Smooth muscle cell (in vitro differentiated cells): Measurements from ENCODE around the gene RSRC1. TPM values are rescaled to one million over a fixed set of nuclear protein-coding genes. Genes with fewer than 3 reads are reported as not detected.

Experiments used
- DNase-seq: peaks from one replicate; lab custom pipeline; 2025; ENCODE audit not compliant: unreplicated experiment; lab: John Stamatoyannopoulos, UW
- H2AFZ ChIP-seq: fragments of 200-600 bp; sonication (generic); 2 replicates; pipeline ENCODE4 v1.6.0; 2016; ENCODE audit warnings: antibody characterized with exemption, low read depth, mild to moderate bottlenecking
- H3F3A ChIP-seq: fragments of 200-600 bp; sonication (generic); 2 replicates; pipeline ENCODE4 v1.6.0; 2017; ENCODE audit warnings: antibody characterized with exemption, low read depth
- H3K27ac ChIP-seq: fragments of 200-600 bp; sonication (generic); 2 replicates; pipeline ENCODE4 v1.5.1; 2016; ENCODE audit warnings: low read depth, mild to moderate bottlenecking
- H3K27me3 ChIP-seq: fragments of 200-600 bp; sonication (generic); 2 replicates; pipeline ENCODE4 v1.6.1; 2016; ENCODE audit warnings: low read depth, mild to moderate bottlenecking
- H3K36me3 ChIP-seq: fragments of 200-600 bp; sonication (generic); 2 replicates; pipeline ENCODE4 v1.5.1; 2016; ENCODE audit warnings: low read depth
- H3K4me1 ChIP-seq: fragments of 200-600 bp; sonication (generic); 2 replicates; pipeline ENCODE4 v1.5.1; 2016; ENCODE audit warnings: low read depth
- H3K4me2 ChIP-seq: fragments of 200-600 bp; sonication (generic); 2 replicates; pipeline ENCODE4 v1.6.0; 2016; ENCODE audit warnings: mild to moderate bottlenecking
- H3K4me3 ChIP-seq: fragments of 200-600 bp; sonication (generic); 2 replicates; pipeline ENCODE4 v1.5.1; 2016; ENCODE audit warnings: mild to moderate bottlenecking
- H3K79me2 ChIP-seq: fragments of 200-600 bp; sonication (generic); 2 replicates; pipeline ENCODE4 v1.6.0; 2016; ENCODE audit warnings: low read depth, mild to moderate bottlenecking
- H3K9ac ChIP-seq: fragments of 200-600 bp; sonication (generic); 2 replicates; pipeline ENCODE4 v1.6.0; 2016; ENCODE audit warnings: low read depth
- H3K9me3 ChIP-seq: fragments of 200-600 bp; sonication (generic); replicated peaks from 2 replicates; pipeline ENCODE4 v1.5.1; 2016; ENCODE audit warnings: low read depth
- H4K20me1 ChIP-seq: fragments of 200-600 bp; sonication (generic); 2 replicates; pipeline ENCODE4 v1.6.0; 2016; ENCODE audit warnings: low read depth
- WGBS: methylation state at CpG from one replicate; pipeline ENCODE4 v1.1.7; 2016; ENCODE audit warnings: low lambda C conversion rate; 5-methylcytosine and 5-hydroxymethylcytosine counted together
- polyA plus RNA-seq: library from polyadenylated mRNA; unstranded; fragments of >200 nt; fragmentation: Nextera tagmentation; extraction: Ambion mirVana; gene quantifications from 2 replicates; pipeline ENCODE4 v1.2.1, GENCODE V29; 2016
- total RNA-seq: library from RNA; depleted of rRNA; stranded (reverse); fragments of >200 nt; gene quantifications from 2 replicates; pipeline ENCODE4 v1.2.3, GENCODE V29; 2014
- TF ChIP-seq, protein P1 (sequence below): fragments of 200-600 bp; sonication (generic); IDR thresholded peaks from 2 replicates; pipeline ENCODE4 v1.5.1; 2017; ENCODE audit warnings: borderline replicate concordance, mild to moderate bottlenecking, antibody characterized with exemption; ENCODE audit not compliant: insufficient read depth, poor library complexity, severe bottlenecking

Gene RSRC1
- total and polyA plus RNA-seq, 2 experiments from 2014 or later, result 18.5 to 43.9 TPM

DNA sequence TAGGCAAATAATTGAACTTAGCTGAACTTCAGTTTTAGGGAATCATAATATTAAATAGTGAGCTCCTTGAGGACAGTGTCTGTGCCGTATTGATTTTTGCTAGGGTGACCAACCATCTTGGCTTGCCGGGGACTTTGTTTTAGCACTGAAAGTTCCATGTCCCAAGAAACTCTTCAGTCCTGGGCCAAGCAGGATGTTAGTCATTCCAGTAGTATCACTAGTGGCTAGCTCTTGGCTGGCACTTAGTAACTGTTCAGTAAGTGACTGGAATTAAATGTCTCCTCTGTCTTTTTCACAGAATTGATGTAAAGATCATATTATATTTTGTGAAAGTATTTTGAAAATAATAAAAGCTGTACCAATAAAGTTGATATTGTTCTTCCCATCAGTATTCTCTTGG, 42.3 kb downstream of the RSRC1 start:
- 82% methylated on average over 2 of the region's 2 CpGs for WGBS
- DNase-seq, result no peak
- H3K4me1 ChIP-seq, result no peaks in the 10 kb centered on the region
- H3K27ac ChIP-seq, result no peak overlapping the region
- H3K4me2 ChIP-seq, result no peak overlapping the region
- H3K79me2 ChIP-seq, result no peaks in the 10 kb centered on the region
- no peaks in the 10 kb centered on the region for H3K9me3 ChIP-seq
- no peak overlapping the region for H3K4me3 ChIP-seq
- H4K20me1 ChIP-seq, result no peaks in the 10 kb centered on the region
- no peak overlapping the region for H3K9ac ChIP-seq
- H2AFZ ChIP-seq, result no peak overlapping the region
- TF ChIP-seq, protein P1, sequence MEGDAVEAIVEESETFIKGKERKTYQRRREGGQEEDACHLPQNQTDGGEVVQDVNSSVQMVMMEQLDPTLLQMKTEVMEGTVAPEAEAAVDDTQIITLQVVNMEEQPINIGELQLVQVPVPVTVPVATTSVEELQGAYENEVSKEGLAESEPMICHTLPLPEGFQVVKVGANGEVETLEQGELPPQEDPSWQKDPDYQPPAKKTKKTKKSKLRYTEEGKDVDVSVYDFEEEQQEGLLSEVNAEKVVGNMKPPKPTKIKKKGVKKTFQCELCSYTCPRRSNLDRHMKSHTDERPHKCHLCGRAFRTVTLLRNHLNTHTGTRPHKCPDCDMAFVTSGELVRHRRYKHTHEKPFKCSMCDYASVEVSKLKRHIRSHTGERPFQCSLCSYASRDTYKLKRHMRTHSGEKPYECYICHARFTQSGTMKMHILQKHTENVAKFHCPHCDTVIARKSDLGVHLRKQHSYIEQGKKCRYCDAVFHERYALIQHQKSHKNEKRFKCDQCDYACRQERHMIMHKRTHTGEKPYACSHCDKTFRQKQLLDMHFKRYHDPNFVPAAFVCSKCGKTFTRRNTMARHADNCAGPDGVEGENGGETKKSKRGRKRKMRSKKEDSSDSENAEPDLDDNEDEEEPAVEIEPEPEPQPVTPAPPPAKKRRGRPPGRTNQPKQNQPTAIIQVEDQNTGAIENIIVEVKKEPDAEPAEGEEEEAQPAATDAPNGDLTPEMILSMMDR, result no peak
- H3K36me3 ChIP-seq, result no peaks in the 10 kb centered on the region
- H3F3A ChIP-seq, result no peaks in the 10 kb centered on the region
- no peaks in the 10 kb centered on the region for H3K27me3 ChIP-seq

DNA sequence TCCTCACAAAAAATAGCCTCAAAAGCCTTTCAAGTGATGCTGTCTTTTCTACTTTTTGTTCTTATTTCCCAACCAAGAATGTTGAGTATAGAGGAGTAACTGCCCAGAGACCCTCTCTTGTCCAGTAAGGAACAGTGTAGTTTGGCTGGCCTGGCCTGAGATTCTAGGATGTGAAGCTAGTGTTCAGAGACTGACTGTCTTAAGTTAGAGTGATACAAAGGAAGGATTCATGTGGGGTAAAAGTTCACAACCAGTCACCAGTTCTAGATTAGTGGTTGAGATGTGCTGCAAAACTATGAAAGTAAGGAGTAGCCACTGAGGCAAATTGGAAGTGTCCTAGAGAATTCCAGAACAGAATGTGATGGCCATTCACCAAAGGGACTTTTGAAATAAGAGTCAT, 49.1 kb downstream of the RSRC1 start:
- H3F3A ChIP-seq, result peaks cover 4% of the 10 kb centered on the region
- H3K36me3 ChIP-seq, result no peaks in the 10 kb centered on the region
- no peak overlapping the region for H3K4me3 ChIP-seq
- no peak overlapping the region for H2AFZ ChIP-seq
- no peaks in the 10 kb centered on the region for H4K20me1 ChIP-seq
- DNase-seq, result no peak
- H3K27ac ChIP-seq, result no peak overlapping the region
- no peaks in the 10 kb centered on the region for H3K79me2 ChIP-seq
- H3K9ac ChIP-seq, result no peak overlapping the region
- peaks cover 8% of the 10 kb centered on the region for H3K4me1 ChIP-seq
- TF ChIP-seq, protein P1, result no peak
- no peaks in the 10 kb centered on the region for H3K27me3 ChIP-seq
- peak overlapping the region; percentile 61 for H3K4me2 ChIP-seq
- no peaks in the 10 kb centered on the region for H3K9me3 ChIP-seq

DNA sequence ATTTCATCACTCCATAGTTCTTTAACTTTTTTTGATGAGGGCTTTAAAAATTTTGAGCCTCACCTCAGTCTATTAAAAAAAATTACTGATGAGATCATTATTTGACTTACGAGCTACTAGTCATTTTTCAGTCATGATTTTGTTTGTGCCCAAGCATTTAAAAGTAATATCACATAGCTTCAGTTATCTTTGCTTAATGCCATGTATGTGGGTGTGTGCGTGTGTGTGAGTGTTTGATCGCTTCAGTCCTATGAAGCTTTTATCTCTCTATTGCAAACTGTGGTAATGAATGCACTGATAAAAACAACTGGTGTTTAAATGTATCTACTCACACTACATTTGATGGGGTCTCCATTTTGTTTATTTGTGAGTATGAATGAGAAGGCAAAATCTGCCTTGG, 49.8 kb downstream of the RSRC1 start:
- no peaks in the 10 kb centered on the region for H4K20me1 ChIP-seq
- peaks cover 8% of the 10 kb centered on the region for H3K4me1 ChIP-seq
- no peaks in the 10 kb centered on the region for H3K27me3 ChIP-seq
- peak overlapping the region; percentile 61 for H3K4me2 ChIP-seq
- peaks cover 4% of the 10 kb centered on the region for H3F3A ChIP-seq
- H3K27ac ChIP-seq, result peak overlapping the region; percentile 69
- H3K9ac ChIP-seq, result no peak overlapping the region
- WGBS, result 33% methylated on average over 3 of the region's 3 CpGs
- H3K36me3 ChIP-seq, result no peaks in the 10 kb centered on the region
- H2AFZ ChIP-seq, result no peak overlapping the region
- DNase-seq, result no peak
- H3K79me2 ChIP-seq, result no peaks in the 10 kb centered on the region
- TF ChIP-seq, protein P1, result no peak
- H3K9me3 ChIP-seq, result no peaks in the 10 kb centered on the region
- H3K4me3 ChIP-seq, result no peak overlapping the region

DNA sequence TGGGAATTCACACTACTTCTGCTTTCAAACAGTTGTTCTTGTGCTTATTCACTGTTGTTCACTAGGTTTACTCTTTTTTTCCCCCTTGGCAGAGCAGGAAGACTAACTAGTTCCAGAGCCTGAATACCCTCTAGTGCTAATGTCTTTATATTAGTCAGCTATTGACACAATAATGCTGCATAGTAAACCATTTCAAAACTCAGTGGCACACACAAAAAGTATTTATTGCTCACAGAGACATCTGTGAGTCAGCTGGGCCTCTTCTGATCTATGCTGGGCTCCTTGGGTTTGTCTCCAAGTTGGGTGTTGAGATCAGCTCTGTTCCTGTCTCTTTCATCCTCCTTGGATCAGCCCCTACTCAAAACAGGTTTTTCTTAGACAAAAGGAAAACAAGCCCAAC, 51.1 kb downstream of the RSRC1 start:
- no peak overlapping the region for H3K9ac ChIP-seq
- DNase-seq, result no peak
- peaks cover 4% of the 10 kb centered on the region for H3F3A ChIP-seq
- H3K4me3 ChIP-seq, result no peak overlapping the region
- H3K9me3 ChIP-seq, result no peaks in the 10 kb centered on the region
- H4K20me1 ChIP-seq, result no peaks in the 10 kb centered on the region
- H3K4me2 ChIP-seq, result peak overlapping the region; percentile 61
- no peaks in the 10 kb centered on the region for H3K79me2 ChIP-seq
- no peaks in the 10 kb centered on the region for H3K36me3 ChIP-seq
- TF ChIP-seq, protein P1, result no peak
- H3K27me3 ChIP-seq, result no peaks in the 10 kb centered on the region
- H3K27ac ChIP-seq, result peak overlapping the region; percentile 69
- H2AFZ ChIP-seq, result no peak overlapping the region
- peaks cover 8% of the 10 kb centered on the region for H3K4me1 ChIP-seq
